NB4 (cell line): Measurements from ENCODE around the gene EPB41L5.

Experiments
- DNase-seq: peaks from one replicate; pipeline ENCODE4 v3.0.0; 2010; ENCODE audit warnings: low read depth
- H3K4me3 ChIP-seq: one replicate; pipeline ENCODE4 v1.5.1; 2011; ENCODE audit warnings: mild to moderate bottlenecking, low read depth, low read length, moderate library complexity
- MYC ChIP-seq: IDR thresholded peaks from 2 replicates; pipeline ENCODE4 v1.6.1; 2011; ENCODE audit warnings: low read depth, low read length
- POLR2A ChIP-seq: IDR thresholded peaks from 2 replicates; pipeline ENCODE4 v1.6.1; 2011; ENCODE audit warnings: mild to moderate bottlenecking; ENCODE audit not compliant: insufficient read length; ENCODE audit errors: extremely low read depth
- TF ChIP-seq, protein P1 (sequence below): IDR thresholded peaks from 2 replicates; pipeline ENCODE4 v1.6.1; 2011; ENCODE audit warnings: low read depth, low read length
- TF ChIP-seq, protein P2 (sequence below): IDR thresholded peaks from one replicate; pipeline ENCODE4 v1.5.1; 2012; ENCODE audit warnings: low read depth, low read length

The EPB41L5 gene

DNA sequence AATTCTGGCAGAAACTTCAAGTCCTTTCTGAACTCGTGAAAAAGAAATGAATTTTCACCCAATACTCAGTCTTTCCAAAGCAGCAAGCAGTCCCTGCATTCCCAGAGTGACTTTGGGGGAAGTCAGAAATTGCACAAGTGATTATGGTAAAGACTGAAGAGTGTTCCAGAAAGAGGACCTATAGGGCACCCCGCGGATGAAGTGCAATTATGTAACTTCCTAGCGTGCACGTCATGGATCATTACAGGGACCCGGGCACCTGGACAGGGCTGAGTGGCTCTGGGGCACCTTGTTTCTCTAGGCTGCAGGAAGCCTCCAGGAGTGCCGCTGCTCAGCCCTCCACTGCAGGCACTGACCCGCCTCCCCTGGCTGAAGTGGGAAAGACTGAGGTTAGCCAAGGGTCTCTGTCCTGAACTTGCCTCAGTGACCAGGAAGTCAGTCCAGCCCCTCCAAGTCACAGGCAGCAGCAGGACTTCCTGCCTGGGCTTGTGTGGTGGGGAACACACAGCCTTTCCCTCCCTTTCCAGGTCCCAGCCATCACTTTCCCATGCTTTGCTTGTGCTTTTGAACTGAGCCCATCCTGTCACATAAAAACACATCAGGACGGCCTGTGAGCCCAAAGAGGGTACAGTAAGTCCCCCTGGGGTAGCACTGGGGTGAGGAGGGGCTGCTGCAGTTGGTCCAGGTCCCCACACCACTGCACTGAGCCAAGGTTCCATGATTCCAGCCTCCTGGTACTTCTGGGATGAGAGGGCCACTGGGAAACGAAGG, 190.6 kb downstream of the EPB41L5 start:
- TF ChIP-seq MYC (no peak), POLR2A (no peak)
- TF ChIP-seq, protein P1, sequence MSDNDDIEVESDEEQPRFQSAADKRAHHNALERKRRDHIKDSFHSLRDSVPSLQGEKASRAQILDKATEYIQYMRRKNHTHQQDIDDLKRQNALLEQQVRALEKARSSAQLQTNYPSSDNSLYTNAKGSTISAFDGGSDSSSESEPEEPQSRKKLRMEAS = no peak
- TF ChIP-seq, protein P2, sequence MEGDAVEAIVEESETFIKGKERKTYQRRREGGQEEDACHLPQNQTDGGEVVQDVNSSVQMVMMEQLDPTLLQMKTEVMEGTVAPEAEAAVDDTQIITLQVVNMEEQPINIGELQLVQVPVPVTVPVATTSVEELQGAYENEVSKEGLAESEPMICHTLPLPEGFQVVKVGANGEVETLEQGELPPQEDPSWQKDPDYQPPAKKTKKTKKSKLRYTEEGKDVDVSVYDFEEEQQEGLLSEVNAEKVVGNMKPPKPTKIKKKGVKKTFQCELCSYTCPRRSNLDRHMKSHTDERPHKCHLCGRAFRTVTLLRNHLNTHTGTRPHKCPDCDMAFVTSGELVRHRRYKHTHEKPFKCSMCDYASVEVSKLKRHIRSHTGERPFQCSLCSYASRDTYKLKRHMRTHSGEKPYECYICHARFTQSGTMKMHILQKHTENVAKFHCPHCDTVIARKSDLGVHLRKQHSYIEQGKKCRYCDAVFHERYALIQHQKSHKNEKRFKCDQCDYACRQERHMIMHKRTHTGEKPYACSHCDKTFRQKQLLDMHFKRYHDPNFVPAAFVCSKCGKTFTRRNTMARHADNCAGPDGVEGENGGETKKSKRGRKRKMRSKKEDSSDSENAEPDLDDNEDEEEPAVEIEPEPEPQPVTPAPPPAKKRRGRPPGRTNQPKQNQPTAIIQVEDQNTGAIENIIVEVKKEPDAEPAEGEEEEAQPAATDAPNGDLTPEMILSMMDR = no peak
- DNase-seq = peak; percentile 50
- no peak overlapping the region for H3K4me3 ChIP-seq

DNA sequence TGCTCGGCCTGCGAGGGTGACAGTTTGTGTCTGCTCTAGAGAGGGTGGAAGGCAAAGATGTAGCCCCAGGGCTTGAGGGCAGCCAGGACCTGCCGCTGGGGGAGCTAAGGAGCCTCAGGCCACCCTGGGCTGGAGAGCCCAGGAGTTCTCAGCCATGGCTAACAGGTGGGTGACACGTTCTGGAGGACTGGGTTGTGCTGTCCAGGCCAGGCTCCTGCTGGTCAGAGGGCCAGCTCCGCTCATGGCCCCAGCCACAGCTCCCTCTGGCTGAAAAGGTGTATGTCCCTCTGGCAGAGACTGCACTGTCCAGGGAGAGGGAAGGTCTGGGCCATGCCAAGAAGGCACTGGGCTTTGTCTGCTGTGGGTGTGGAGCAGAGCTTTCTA, 191.1 kb downstream of the EPB41L5 start:
- H3K4me3 ChIP-seq = no peak overlapping the region
- no peak for DNase-seq
- TF ChIP-seq POLR2A (no peak), MYC (no peak)
- TF ChIP-seq, protein P2 = no peak
- TF ChIP-seq, protein P1 = no peak

DNA sequence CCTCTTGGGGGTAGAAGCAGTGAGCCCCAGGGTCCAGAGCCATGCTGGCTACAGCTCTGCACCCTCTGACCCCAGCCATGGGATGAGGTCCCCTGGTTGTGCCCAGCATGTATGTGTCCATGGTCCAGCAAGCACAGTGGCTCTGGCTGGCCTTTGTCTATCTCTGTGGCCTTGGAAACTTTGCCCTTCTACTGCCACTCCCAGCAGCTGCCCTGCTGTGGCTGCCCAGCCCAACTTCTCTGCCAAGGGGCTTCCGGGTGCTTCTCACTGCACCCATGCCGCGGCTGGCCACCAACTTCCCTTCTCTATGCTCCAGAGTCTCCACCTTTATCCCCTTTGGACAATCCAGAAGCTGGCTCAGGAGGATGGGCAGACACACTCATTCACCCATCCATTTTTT, 191.5 kb downstream of the EPB41L5 start:
- no peak for DNase-seq
- no peak overlapping the region for H3K4me3 ChIP-seq
- TF ChIP-seq, protein P2 = no peak
- no peak for TF ChIP-seq POLR2A
- no peak for TF ChIP-seq MYC
- TF ChIP-seq, protein P1 = no peak

DNA sequence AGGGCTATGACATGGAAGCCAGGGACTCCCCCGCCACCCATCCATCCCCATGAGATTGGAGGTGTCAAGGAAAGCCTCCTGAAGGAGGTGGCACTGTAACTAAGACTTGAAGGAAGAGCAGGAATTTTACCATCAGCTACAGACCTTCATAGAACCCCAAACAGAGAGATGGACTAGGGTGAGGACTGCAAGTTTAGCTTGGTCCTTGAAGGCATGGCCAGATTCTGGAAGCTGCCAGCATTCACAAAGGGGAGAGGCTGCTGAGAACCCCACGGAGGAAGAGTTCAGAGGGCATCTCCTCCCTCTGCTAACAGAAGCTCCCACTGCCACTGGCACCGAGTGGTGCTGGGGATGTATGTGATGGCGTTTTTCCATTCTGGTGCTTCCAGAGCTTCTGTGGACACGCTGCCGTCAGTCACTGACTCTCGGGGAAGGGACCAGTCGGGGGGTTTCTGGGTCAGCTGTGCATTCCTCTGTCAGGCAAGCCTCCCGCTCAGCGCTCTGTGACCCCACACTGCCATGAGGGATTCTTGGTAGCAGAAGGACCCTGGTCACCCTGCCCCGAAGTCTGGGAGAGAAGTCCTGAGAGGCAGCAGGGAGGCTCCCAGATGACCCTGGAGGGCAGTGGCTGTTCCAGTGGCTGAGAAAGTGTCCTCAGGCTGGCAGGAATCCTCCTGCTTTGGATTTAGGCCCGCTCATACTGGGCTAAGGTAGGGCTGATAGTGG, 192.2 kb downstream of the EPB41L5 start:
- no peak for DNase-seq
- no peak overlapping the region for H3K4me3 ChIP-seq
- TF ChIP-seq POLR2A = no peak
- TF ChIP-seq MYC = no peak
- TF ChIP-seq, protein P1 = no peak
- TF ChIP-seq, protein P2 = no peak

DNA sequence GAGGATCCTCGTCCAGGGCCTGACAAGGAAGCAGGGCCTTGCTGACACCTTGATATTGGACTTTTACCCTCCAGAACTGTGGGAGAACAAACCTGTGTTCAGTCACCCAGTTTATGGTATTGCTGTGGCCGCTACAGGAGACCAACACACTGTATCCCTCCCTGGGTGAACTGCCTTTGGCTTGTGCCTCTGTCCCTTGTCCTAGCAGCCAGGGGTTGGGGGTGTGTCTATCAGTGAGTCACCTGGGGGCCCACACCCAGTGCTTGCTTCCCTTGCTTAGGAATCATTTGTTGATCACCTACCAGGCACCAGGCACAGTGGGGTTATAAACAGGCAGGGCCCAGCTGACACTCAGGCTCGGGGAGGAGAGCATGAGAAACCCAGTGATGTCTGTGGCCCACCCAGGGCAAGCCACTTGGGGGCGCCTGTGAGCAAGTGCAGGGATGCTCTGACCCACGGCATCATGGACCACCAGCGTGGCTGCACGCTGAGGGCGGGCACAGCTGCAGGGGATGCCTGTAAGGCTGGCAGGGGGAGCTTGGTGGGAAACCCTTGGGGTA, 193.2 kb downstream of the EPB41L5 start:
- H3K4me3 ChIP-seq = no peak overlapping the region
- TF ChIP-seq, protein P2 = peak; percentile 82
- TF ChIP-seq MYC = no peak
- peak; percentile 53 for DNase-seq
